Measurements from ENCODE around the gene PCP4. TPM values are rescaled to one million over a fixed set of nuclear protein-coding genes. Genes with fewer than 3 reads are reported as not detected.

The PCP4 gene
- polyA plus RNA-seq (2013, experiment 1 of 2; ENCODE audit: insufficient read length), result not detected
- polyA plus RNA-seq (2013, experiment 2 of 2; ENCODE audit: insufficient read length), result not detected

GRCh38 chr21:39867198-39867650 lies at the start of gene PCP4:
PCP4 (plus strand) TSS chr21:39867438; CDS start chr21:39867502, 64 bp downstream.
- DNase-seq, result peak; percentile 29

GRCh38 chr21:39818557-39818956 lies 48.7 kb upstream of the PCP4 start:
- no peak for DNase-seq

GRCh38 chr21:39822042-39822441 lies 45.2 kb upstream of the PCP4 start:
- DNase-seq, result no peak

GRCh38 chr21:39825250-39825649 lies 42.0 kb upstream of the PCP4 start:
- no peak for DNase-seq

- DNase-seq, result no peak
These were observed 32.7 kb upstream of the PCP4 start for GRCh38 chr21:39834543-39834942.

GRCh38 chr21:39837861-39838359 lies 29.3 kb upstream of the PCP4 start:
- no peak for DNase-seq

GRCh38 chr21:39840373-39841097 lies 26.7 kb upstream of the PCP4 start:
- DNase-seq, result no peak

- DNase-seq, result no peak
These were observed 24.3 kb upstream of the PCP4 start for GRCh38 chr21:39842741-39843459.

- no peak for DNase-seq
These were observed 23.8 kb upstream of the PCP4 start for GRCh38 chr21:39843483-39843882.

- DNase-seq, result no peak
These were observed 23.3 kb upstream of the PCP4 start for GRCh38 chr21:39843916-39844315.

- peak; percentile 47 for DNase-seq
These were observed 21.6 kb upstream of the PCP4 start for GRCh38 chr21:39845571-39846130.

GRCh38 chr21:39847877-39848276 lies 19.4 kb upstream of the PCP4 start:
- DNase-seq, result no peak

GRCh38 chr21:39849014-39849655 lies 18.1 kb upstream of the PCP4 start:
- DNase-seq, result peak; percentile 57

GRCh38 chr21:39850333-39850732 lies 16.9 kb upstream of the PCP4 start:
- no peak for DNase-seq

GRCh38 chr21:39851002-39851618 lies 16.1 kb upstream of the PCP4 start:
- no peak for DNase-seq

GRCh38 chr21:39852021-39852721 lies 15.1 kb upstream of the PCP4 start:
- DNase-seq, result no peak

GRCh38 chr21:39852726-39853500 lies 14.3 kb upstream of the PCP4 start:
- no peak for DNase-seq

GRCh38 chr21:39854572-39854971 lies 12.7 kb upstream of the PCP4 start:
- no peak for DNase-seq

GRCh38 chr21:39855595-39855994 lies 11.6 kb upstream of the PCP4 start:
- no peak for DNase-seq

GRCh38 chr21:39860600-39860999 lies 6.6 kb upstream of the PCP4 start:
- no peak for DNase-seq

GRCh38 chr21:39863111-39863510 lies 4.1 kb upstream of the PCP4 start:
- no peak for DNase-seq

All from fibroblast of skin of back (primary cell).